ENCODE data around the gene WNT8A. TPM values are rescaled to one million over a fixed set of nuclear protein-coding genes. Genes with fewer than 3 reads are reported as not detected.
"Not testable (repeated sequence)": the region's sequence is repeated elsewhere in the genome, so short reads cannot be mapped to it uniquely, and the experiment has no call there.

The WNT8A gene
- 0.88 TPM for polyA plus RNA-seq (2013)

DNA sequence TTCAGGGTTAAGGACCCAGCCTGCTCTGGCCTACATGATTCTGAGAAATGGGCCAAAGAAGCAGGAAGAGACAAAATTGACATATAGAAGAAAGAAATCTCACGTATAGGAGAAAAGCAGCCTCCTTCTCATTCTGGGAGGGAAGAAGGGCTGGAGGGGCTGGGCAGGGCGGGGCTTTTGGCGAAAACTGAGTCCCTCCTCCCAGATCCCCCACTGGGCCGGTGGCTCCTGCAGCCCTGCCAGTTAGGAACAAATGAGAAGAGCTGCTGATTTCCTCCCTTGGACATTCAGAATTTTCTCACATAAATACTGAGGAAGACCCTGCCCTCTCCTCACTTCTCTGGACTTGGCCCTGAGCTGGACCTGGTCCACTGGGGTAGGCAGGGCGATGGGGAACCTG is at the start of gene WNT8A:
WNT8A (plus strand) TSS at position 332 of the 400 bp plus-strand sequence. CDS start 95 bp downstream, outside the sequence.
- ChIA-PET CTCF (interaction anchor here (0.9 to 11.6 kb wide), 6 partner anchors 16 to 197 kb away, joined by 3 to 101 read pairs (median 4); no protein-coding TSS in a partner anchor), POLR2A (interaction anchor here (1.2 kb wide), 1 partner anchor 349 kb away, joined by 3 read pairs; no protein-coding TSS in a partner anchor)
- Histone ChIP-seq H3K27ac (ENCODE audit: insufficient read depth in 1 of 2, low read depth in 1 of 2, low read length in 2 of 2, poor library complexity in 1 of 2, severe bottlenecking in 2 of 2) (no peak within 1 kb of the TSS), H3K27me3 (replicated peaks in 2 of 5; ENCODE audit: control insufficient read depth in 4 of 5, insufficient read depth in 5 of 5, low read length in 4 of 5) (no peaks in the 10 kb centered on the region), H3K36me3 (ENCODE audit: control insufficient read depth in 4 of 4, insufficient read depth in 4 of 4, low read length in 3 of 4) (no peaks in the 10 kb centered on the region), H3K9me3 (ENCODE audit: control extremely low read depth in 1 of 5, control insufficient read depth in 4 of 5, insufficient read depth in 2 of 5, low read depth in 1 of 5, low read length in 4 of 5) (no peaks in the 10 kb centered on the region), H3K4me3 (ENCODE audit: control insufficient read depth in 1 of 7, extremely low read depth in 1 of 7, insufficient read depth in 4 of 7, low read depth in 2 of 7, low read length in 6 of 7) (no peak within 1 kb of the TSS), H3K4me1 (ENCODE audit: control extremely low read depth in 1 of 4, control insufficient read depth in 4 of 4, insufficient read depth in 4 of 4, low read length in 3 of 4) (peaks cover 0 to 7% (median 2%) of the 10 kb centered on the region in 4 experiments)
- WGBS (ENCODE audit: insufficient coverage): 100% methylated on average over 3 of the region's 5 CpGs
- DNase-seq: no peak

GRCh38 chr5:138035605-138036537 is 48.0 kb upstream of the WNT8A start:
- CTCF ChIA-PET: interaction anchor here (0.7 to 13.2 kb wide), 27 partner anchors 8 to 98 kb away, joined by 3 to 274 read pairs (median 4); partner anchors contain the start of gene WNT8A
- no peak overlapping the region for H3K27ac ChIP-seq (ENCODE audit: insufficient read depth in 1 of 2, low read depth in 1 of 2, low read length in 2 of 2, poor library complexity in 1 of 2, severe bottlenecking in 2 of 2)
- H3K4me1 ChIP-seq (ENCODE audit: control extremely low read depth in 1 of 4, control insufficient read depth in 4 of 4, insufficient read depth in 4 of 4, low read length in 3 of 4): peaks cover 4 to 30% (median 17%) of the 10 kb centered on the region in 4 experiments
- H3K27me3 ChIP-seq (replicated peaks in 2 of 5; ENCODE audit: control insufficient read depth in 4 of 5, insufficient read depth in 5 of 5, low read length in 4 of 5): no peaks in the 10 kb centered on the region
- no peak overlapping the region for H3K4me3 ChIP-seq (ENCODE audit: control insufficient read depth in 1 of 7, extremely low read depth in 1 of 7, insufficient read depth in 4 of 7, low read depth in 2 of 7, low read length in 6 of 7)
- POLR2A ChIA-PET: no interaction called here
- no peaks in the 10 kb centered on the region for H3K9me3 ChIP-seq (ENCODE audit: control extremely low read depth in 1 of 5, control insufficient read depth in 4 of 5, insufficient read depth in 2 of 5, low read depth in 1 of 5, low read length in 4 of 5)
- H3K36me3 ChIP-seq (ENCODE audit: control insufficient read depth in 4 of 4, insufficient read depth in 4 of 4, low read length in 3 of 4): no peaks in the 10 kb centered on the region
- WGBS (ENCODE audit: insufficient coverage): 39% methylated on average over 8 of the region's 11 CpGs
- peak; percentile 92 to 95 (median 93) for DNase-seq

DNA sequence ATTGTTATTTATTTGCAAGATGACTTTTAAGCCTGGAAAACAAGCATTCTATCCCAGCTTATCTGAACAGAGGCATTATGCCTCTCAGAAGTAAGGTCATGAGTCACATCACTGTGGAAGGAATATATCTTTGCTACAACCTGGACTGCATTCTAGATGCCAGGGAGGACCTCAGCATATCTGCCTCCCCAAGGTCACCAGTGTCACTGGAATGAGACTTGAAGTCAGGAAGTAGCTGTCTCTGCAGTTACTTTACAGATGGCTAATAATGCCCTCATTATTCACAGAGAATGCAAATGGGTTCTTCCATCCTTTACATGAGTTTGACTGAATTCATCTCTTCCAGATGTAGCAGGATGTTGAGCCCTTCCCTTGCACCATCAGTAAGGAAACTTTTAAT is 46.6 kb upstream of the WNT8A start:
- ChIA-PET POLR2A (no interaction called here), CTCF (interaction anchor here (1.1 to 13.2 kb wide), 7 partner anchors 9 to 97 kb away, joined by 3 to 274 read pairs (median 11); partner anchors contain the start of gene WNT8A)
- Histone ChIP-seq H3K4me1 (ENCODE audit: control extremely low read depth in 1 of 4, control insufficient read depth in 4 of 4, insufficient read depth in 4 of 4, low read length in 3 of 4) (peaks cover 6 to 23% (median 10%) of the 10 kb centered on the region in 4 experiments), H3K27me3 (replicated peaks in 2 of 5; ENCODE audit: control insufficient read depth in 4 of 5, insufficient read depth in 5 of 5, low read length in 4 of 5) (no peaks in the 10 kb centered on the region), H3K9me3 (ENCODE audit: control extremely low read depth in 1 of 5, control insufficient read depth in 4 of 5, insufficient read depth in 2 of 5, low read depth in 1 of 5, low read length in 4 of 5) (no peaks in the 10 kb centered on the region), H3K36me3 (ENCODE audit: control insufficient read depth in 4 of 4, insufficient read depth in 4 of 4, low read length in 3 of 4) (no peaks in the 10 kb centered on the region), H3K27ac (ENCODE audit: insufficient read depth in 1 of 2, low read depth in 1 of 2, low read length in 2 of 2, poor library complexity in 1 of 2, severe bottlenecking in 2 of 2) (no peak overlapping the region), H3K4me3 (ENCODE audit: control insufficient read depth in 1 of 7, extremely low read depth in 1 of 7, insufficient read depth in 4 of 7, low read depth in 2 of 7, low read length in 6 of 7) (no peak overlapping the region)
- no peak for DNase-seq

DNA sequence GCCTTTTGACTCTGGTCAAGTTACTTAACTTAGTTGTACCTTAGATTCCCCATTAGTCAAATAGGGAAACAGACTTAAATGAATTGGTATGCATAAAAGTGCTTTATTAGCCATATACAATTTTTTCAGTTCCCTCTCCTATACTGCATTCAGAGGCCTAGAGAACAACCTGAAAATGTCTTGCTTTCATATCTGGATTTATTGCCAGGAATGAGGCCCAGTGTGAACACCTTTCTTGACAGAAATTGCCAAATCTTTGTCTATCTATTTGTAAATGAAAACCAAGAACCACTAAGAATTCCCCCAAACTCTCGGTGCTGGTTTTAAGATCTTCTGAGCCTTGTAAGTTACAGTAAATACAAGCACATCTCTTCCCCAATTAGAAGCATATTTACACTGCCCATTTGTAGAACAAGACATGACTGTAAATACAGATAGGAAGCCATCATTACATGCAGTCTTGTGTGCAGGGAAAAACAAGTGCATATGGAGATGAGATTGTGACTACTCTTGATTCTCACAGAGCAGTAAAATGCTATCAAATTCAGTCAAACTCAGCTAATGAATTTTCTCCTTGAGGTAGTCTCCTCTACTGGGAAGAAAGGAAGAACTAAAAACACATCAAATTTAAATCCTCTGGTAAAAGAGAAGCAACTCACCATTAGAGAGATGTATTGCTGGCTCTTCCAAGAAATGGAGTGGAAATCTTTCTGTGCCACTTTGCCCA is 45.8 kb upstream of the WNT8A start:
- Histone ChIP-seq H3K36me3 (ENCODE audit: control insufficient read depth in 4 of 4, insufficient read depth in 4 of 4, low read length in 3 of 4) (no peaks in the 10 kb centered on the region), H3K4me3 (ENCODE audit: control insufficient read depth in 1 of 7, extremely low read depth in 1 of 7, insufficient read depth in 4 of 7, low read depth in 2 of 7, low read length in 6 of 7) (no peak overlapping the region), H3K27ac (ENCODE audit: insufficient read depth in 1 of 2, low read depth in 1 of 2, low read length in 2 of 2, poor library complexity in 1 of 2, severe bottlenecking in 2 of 2) (no peak overlapping the region), H3K9me3 (ENCODE audit: control extremely low read depth in 1 of 5, control insufficient read depth in 4 of 5, insufficient read depth in 2 of 5, low read depth in 1 of 5, low read length in 4 of 5) (no peaks in the 10 kb centered on the region), H3K27me3 (replicated peaks in 2 of 5; ENCODE audit: control insufficient read depth in 4 of 5, insufficient read depth in 5 of 5, low read length in 4 of 5) (no peaks in the 10 kb centered on the region), H3K4me1 (ENCODE audit: control extremely low read depth in 1 of 4, control insufficient read depth in 4 of 4, insufficient read depth in 4 of 4, low read length in 3 of 4) (peaks cover 7 to 24% (median 12%) of the 10 kb centered on the region in 4 experiments)
- no peak for DNase-seq
- ChIA-PET POLR2A (no interaction called here), CTCF (interaction anchor here (1.0 to 13.2 kb wide), 9 partner anchors 11 to 96 kb away, joined by 3 to 274 read pairs (median 4); partner anchors contain the start of gene WNT8A)
- no CpG with 5 or more reads among the region's 1 CpG for WGBS (ENCODE audit: insufficient coverage)

GRCh38 chr5:138038826-138039225 is 45.0 kb upstream of the WNT8A start:
- ChIA-PET CTCF (interaction anchor here (0.5 to 13.2 kb wide), 6 partner anchors 12 to 1913 kb away, joined by 3 to 274 read pairs (median 4); no protein-coding TSS in a partner anchor), POLR2A (no interaction called here)
- Histone ChIP-seq H3K27me3 (replicated peaks in 2 of 5; ENCODE audit: control insufficient read depth in 4 of 5, insufficient read depth in 5 of 5, low read length in 4 of 5) (no peaks in the 10 kb centered on the region), H3K36me3 (ENCODE audit: control insufficient read depth in 4 of 4, insufficient read depth in 4 of 4, low read length in 3 of 4) (no peaks in the 10 kb centered on the region), H3K27ac (ENCODE audit: insufficient read depth in 1 of 2, low read depth in 1 of 2, low read length in 2 of 2, poor library complexity in 1 of 2, severe bottlenecking in 2 of 2) (no peak overlapping the region), H3K9me3 (ENCODE audit: control extremely low read depth in 1 of 5, control insufficient read depth in 4 of 5, insufficient read depth in 2 of 5, low read depth in 1 of 5, low read length in 4 of 5) (no peaks in the 10 kb centered on the region), H3K4me1 (ENCODE audit: control extremely low read depth in 1 of 4, control insufficient read depth in 4 of 4, insufficient read depth in 4 of 4, low read length in 3 of 4) (peaks cover 2 to 19% (median 9%) of the 10 kb centered on the region in 4 experiments), H3K4me3 (ENCODE audit: control insufficient read depth in 1 of 7, extremely low read depth in 1 of 7, insufficient read depth in 4 of 7, low read depth in 2 of 7, low read length in 6 of 7) (no peak overlapping the region)
- DNase-seq: no peak
- WGBS (ENCODE audit: insufficient coverage): no CpG with 5 or more reads among the region's 1 CpG

DNA sequence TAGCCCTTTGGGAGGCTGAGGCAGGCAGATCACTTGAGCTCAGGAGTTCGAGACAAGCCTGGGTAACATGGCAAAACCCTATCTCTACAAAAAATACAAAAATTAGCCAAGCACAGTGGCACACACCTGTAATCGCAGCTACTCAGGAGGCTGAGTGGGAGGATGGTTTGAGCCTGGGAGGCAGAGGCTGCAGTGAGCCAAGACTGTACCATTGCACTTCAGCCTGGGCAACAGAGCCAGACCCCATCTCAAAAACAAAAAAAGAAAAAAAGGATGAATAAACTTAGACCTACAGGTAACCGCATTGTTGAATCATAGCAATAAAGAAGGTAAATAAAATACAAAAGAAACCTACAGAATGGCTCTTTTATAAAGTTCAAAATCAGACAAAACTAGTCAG is 38.5 kb upstream of the WNT8A start:
- H3K9me3 ChIP-seq (ENCODE audit: control extremely low read depth in 1 of 5, control insufficient read depth in 4 of 5, insufficient read depth in 2 of 5, low read depth in 1 of 5, low read length in 4 of 5); H3K4me3 ChIP-seq (ENCODE audit: control insufficient read depth in 1 of 7, extremely low read depth in 1 of 7, insufficient read depth in 4 of 7, low read depth in 2 of 7, low read length in 6 of 7); H3K27ac ChIP-seq (ENCODE audit: insufficient read depth in 1 of 2, low read depth in 1 of 2, low read length in 2 of 2, poor library complexity in 1 of 2, severe bottlenecking in 2 of 2); H3K27me3 ChIP-seq (replicated peaks in 2 of 5; ENCODE audit: control insufficient read depth in 4 of 5, insufficient read depth in 5 of 5, low read length in 4 of 5); H3K36me3 ChIP-seq (ENCODE audit: control insufficient read depth in 4 of 4, insufficient read depth in 4 of 4, low read length in 3 of 4); POLR2A ChIA-PET; H3K4me1 ChIP-seq (ENCODE audit: control extremely low read depth in 1 of 4, control insufficient read depth in 4 of 4, insufficient read depth in 4 of 4, low read length in 3 of 4); DNase-seq: not testable (repeated sequence)
- CTCF ChIA-PET: interaction anchor here (0.7 to 13.2 kb wide), 6 partner anchors 9 to 91 kb away, joined by 3 to 274 read pairs (median 5); no protein-coding TSS in a partner anchor
- WGBS (ENCODE audit: insufficient coverage): no CpG with 5 or more reads among the region's 3 CpGs
